Renal pelvis (tissue), 4 donors: Measurements from ENCODE around the gene TMEM238. TPM values are rescaled to one million over a fixed set of nuclear protein-coding genes. Genes with fewer than 3 reads are reported as not detected.
"Not testable (repeated sequence)": the region's sequence is repeated elsewhere in the genome, so short reads cannot be mapped to it uniquely, and the experiment has no call there.

Experiments used
- DNase-seq: peaks from one replicate; pipeline ENCODE4 v3.0.0-alpha.2; 2013
- polyA plus RNA-seq, 3 donors: library from polyadenylated mRNA; unstranded; fragments of 120-200 nt; gene quantifications; one replicate each; pipeline ENCODE4 v1.2.1, GENCODE V29; 2013; ENCODE audit not compliant: insufficient read length in 3 of 3

TMEM238 gene
- polyA plus RNA-seq, 3 donors, result 0.61 to 1.2 (median 0.91) TPM

GRCh38 chr19:55406826-55407549 is 22.9 kb upstream of the TMEM238 start:
- DNase-seq, result peak; percentile 8

DNA sequence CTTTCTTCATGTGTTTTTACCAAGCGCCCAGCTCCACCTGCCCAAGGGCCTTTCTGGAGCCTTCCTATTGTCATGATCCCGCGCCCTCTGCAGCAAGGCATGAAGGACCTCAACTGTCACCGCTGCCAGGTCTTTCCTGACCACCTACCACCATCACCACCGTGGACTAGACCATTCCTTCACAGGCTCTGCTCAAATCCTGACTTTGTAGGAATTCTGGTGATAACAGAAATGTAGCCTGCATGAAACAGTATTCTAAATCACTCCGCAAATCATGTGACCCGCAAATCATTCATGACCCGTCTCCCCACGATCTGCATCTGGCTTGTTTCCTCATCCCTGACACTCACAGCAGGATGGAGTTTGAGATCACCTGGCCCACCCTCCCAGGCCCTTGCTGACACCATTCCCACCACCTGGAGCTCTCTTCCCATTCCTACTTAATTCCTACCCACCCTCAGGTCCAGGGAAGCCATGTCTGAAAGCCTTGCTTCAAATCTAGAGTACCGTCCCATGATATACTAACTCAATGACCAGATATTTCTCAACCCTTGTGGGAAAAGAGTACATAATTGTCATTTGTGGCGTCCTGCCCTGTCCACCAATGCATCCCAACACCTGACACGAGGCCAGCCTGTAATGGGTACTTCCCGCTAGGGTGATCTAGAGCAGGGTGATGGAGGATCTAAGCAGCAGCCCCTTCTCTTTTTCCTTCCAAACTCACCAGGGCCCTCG is 22.2 kb upstream of the TMEM238 start:
- DNase-seq, result no peak

DNA sequence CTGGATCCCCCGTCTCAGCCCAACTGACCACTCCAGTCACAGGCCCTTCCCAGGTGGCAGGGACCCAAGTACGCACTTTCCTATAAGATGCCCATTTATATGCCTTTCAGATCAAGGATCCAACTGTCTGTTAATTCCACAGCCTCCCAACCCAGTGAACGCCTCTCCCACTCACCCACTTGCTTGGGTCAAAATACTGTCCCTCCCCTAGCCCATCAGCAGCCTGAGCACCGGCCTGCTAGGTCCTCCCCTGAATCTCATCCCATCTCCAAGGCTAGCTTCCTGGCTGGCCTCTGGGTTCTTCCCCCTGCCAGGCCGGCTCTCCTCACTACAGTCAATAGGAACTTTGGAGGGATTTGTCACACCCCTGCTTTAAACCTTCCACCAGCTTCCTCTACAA is 21.5 kb upstream of the TMEM238 start:
- DNase-seq, result no peak

GRCh38 chr19:55402509-55402908 is 18.4 kb upstream of the TMEM238 start:
- DNase-seq, result no peak

- not testable (repeated sequence) for DNase-seq
Measured at GRCh38 chr19:55401390-55401789, 17.3 kb upstream of the TMEM238 start.

DNA sequence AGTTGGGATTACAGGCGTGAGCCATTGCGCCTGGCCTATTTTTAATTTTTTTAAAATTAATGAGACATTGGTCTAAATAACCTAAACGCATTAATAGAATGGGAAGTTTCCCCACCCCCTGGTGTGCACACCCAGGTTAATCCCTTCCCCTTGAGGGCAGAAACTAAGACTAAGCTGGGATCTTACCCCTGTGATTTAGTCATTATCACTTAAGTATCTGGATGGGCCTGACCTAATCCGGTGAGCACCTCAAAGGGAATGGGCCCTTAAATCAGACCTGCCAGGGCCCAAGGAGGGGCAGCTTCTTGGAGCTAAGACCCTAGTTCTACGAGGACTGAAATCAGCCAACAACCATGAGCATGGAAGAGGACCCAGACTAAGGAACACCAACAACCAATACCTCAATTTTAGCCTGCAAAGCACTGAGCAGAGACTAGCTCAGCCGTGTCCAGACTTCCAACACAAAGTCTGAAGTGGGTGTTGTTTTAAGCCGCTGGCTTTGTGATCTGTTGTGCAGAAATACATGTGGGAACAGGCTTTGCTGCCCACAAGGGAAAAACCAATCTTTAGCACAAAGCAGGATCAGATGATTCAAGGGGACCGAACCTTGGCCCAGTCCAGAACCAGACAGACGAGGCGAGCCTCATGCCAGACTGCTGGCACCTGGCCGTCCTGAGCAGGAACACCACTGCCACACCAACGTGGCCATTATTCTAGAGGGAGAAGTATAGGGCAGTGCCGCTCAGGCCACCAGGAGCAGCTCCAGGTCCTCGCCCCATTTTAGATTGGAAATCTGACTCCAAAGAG is 16.4 kb upstream of the TMEM238 start:
- DNase-seq, result no peak

- no peak for DNase-seq
Measured at GRCh38 chr19:55398200-55398925, 14.3 kb upstream of the TMEM238 start.

DNA sequence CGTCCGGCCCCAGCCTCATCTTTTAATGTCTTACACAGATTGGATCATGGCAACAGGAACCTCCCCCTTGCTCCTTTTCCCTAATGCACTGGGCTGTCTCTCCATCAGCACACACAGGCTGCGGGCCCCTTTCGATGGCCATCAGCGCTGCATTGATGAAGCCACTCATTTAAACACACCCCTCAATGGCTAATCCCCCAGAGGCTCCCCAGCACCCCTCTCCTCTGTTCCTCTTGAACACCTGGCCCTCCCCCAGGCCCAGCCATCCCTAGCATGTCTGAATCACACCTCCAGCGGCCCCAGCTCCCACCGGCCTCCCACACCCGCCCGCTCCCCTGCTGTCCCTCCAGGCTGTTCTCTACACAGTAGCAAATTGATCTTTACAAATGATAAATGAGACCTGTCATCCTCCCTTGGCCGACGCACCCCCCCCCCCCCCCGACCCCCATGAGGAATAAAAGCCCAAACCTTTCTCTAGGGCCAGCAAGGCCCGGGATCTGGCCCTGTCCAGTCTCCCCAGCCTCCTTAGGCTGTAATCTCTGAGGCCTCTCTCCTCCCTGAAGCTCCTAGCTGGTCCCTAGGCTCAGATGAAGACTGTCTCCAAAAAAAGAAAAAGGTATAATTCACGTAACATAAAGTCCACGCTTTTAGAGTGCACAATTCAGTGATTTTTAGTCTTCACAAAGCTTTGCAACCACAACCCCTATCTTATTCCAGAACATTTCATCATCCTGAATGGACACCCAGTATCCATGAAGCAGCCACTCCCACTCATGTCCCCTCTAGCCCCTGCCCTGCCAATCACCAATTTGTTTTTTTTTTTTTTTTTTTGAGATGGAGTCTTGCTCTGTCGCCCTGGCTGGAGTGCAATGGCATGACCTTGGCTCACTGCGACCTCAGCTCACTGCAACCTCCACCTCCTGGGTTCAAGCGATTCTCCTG is 9.0 kb upstream of the TMEM238 start:
- no peak for DNase-seq

- DNase-seq, result no peak
Measured at GRCh38 chr19:55391702-55392615, 7.9 kb upstream of the TMEM238 start.

GRCh38 chr19:55391191-55391670 is 7.1 kb upstream of the TMEM238 start:
- no peak for DNase-seq

DNA sequence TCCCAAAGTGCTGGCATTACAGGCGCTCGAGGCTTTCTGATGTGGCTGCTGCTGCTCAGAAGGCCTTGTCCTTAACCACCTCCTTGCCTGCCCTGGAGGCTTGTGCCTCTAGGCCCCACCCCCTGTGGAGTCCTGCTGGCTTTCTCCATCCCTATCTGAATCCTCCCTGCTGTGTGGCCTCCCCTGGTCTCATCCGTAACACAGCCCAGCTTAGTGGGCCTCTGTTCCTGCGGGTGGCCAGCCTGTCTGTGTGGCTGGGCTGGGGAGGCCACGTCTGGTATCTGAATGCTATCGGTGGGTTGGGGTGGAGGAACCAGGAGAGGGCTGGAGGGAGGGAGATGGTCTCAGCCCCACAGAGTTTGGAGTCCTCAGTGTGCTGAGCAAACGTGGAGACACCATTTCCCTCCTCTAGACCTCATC is 6.4 kb upstream of the TMEM238 start:
- DNase-seq, result no peak

- no peak for DNase-seq
Measured at GRCh38 chr19:55389386-55390317, 5.6 kb upstream of the TMEM238 start.

DNA sequence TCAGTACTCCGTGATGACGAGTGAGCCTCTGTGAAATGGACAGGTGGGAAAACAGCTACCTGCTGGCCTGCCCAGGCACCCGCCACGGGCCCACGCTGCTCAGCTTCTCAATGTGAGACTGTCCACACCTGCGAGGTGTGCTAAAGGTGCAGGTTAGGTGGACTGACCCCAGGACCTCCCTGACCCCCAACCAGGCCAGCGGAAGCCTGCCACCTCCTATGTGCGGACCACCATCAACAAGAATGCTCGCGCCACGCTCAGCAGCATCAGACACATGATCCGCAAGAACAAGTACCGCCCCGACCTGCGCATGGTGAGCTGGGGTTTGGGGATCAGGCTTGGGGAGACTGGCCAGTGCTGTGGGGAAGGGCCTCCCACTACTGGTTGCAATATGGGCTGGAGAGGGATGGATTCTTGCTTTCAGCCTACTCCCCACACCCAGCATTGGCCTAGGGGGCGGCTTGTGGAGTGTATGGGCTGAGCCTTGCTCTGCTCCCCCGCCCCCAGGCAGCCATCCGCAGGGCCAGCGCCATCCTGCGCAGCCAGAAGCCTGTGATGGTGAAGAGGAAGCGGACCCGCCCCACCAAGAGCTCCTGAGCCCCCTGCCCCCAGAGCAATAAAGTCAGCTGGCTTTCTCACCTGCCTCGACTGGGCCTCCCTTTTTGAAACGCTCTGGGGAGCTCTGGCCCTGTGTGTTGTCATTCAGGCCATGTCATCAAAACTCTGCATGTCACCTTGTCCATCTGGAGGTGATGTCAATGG is 3.8 kb upstream of the TMEM238 start:
- no peak for DNase-seq

GRCh38 chr19:55386493-55386971 is 2.4 kb upstream of the TMEM238 start:
- no peak for DNase-seq

DNA sequence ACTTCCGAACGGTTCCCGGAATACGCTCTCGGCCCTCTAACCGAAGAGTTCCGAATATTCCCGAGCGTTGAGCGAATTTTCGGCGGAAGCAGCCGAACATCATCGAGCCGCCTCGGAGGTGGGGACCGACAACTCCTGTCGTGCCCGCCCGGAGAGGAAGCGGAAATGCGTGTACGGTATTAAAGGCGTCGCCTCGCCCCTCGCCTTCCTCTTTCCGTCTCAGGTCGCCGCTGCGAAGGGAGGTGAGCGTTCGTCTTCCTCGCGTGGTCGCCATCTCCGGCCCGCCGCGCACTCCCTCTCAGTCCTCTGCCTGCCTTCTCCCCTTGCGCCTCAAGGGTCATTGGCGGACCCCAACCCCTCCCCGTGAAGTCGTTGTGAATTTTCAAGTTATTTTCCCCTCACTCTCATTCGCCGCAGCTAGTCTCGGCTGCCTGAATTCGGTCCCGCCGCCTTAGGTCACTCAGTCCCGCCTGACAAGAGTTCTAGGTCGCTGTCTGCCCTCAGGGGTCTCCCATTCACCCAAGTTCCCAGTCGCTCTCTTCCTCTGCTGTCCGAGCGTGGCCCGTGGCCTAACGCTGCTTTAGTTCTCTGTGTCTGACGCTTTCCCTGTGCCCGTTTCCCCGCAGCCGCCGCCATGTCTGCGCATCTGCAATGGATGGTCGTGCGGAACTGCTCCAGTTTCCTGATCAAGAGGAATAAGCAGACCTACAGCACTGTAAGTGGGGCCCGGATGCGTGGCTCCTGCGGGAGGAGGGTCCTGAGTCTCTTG is 1.8 kb upstream of the TMEM238 start, which contains the start of gene RPL28:
TSS of gene RPL28 (plus strand) at position 209 of the 769 bp plus-strand sequence. CDS start at position 635, 426 bp downstream.
- peak; percentile 99 for DNase-seq
